ENCODE measurements around the gene LIMA1. TPM values are rescaled to one million over a fixed set of nuclear protein-coding genes. Genes with fewer than 3 reads are reported as not detected.
"Not testable (repeated sequence)": the region's sequence is repeated elsewhere in the genome, so short reads cannot be mapped to it uniquely, and the experiment has no call there.

Gene LIMA1
- total and polyA plus RNA-seq, 5 experiments from 2014 or later: 9.0 to 12.5 (median 11.0) TPM

- no peaks in the 10 kb centered on the region for H3K36me3 Mint-ChIP-seq
- H3K27me3 Mint-ChIP-seq: no peaks in the 10 kb centered on the region
- H3K4me3 Mint-ChIP-seq: peak overlapping the region; percentile 3 to 96 (median 59)
- ATAC-seq: no peak
- DNase-seq: no peak
- peaks cover 8 to 54% (median 44%) of the 10 kb centered on the region in 4 donors for H3K4me1 Mint-ChIP-seq
- no peaks in the 10 kb centered on the region for H3K9me3 Mint-ChIP-seq
- peak overlapping the region in 9 of 10 donors; percentile 7 to 80 (median 56) for H3K27ac Mint-ChIP-seq
- POLR2A ChIA-PET: interaction anchor here (0.6 to 1.7 kb wide), 2 partner anchors 8 to 35 kb away, joined by 5 to 6 read pairs; no protein-coding TSS in a partner anchor
These were observed 118.4 kb downstream of the LIMA1 start for GRCh38 chr12:50164963-50165362.

GRCh38 chr12:50162230-50162629 is 121.1 kb downstream of the LIMA1 start:
- Mint-ChIP-seq H3K27me3 (no peaks in the 10 kb centered on the region), H3K4me1 (peaks cover 12 to 60% (median 52%) of the 10 kb centered on the region in 4 donors), H3K27ac (peak overlapping the region in 4 of 10 donors; percentile 13 to 84 (median 42)), H3K9me3 (no peaks in the 10 kb centered on the region), H3K4me3 (no peak overlapping the region), H3K36me3 (peaks cover 0 to 6% (median 2%) of the 10 kb centered on the region in 3 donors)
- DNase-seq: no peak
- no peak for ATAC-seq
- POLR2A ChIA-PET: interaction anchor here (0.6 to 1.4 kb wide), 6 partner anchors 10 to 869 kb away, joined by 3 to 4 read pairs (median 3); no protein-coding TSS in a partner anchor

- H3K4me1 Mint-ChIP-seq: peaks cover 6 to 52% (median 46%) of the 10 kb centered on the region in 4 donors
These were observed 122.7 kb downstream of the LIMA1 start for GRCh38 chr12:50160643-50161042.

GRCh38 chr12:50157259-50157658 is 126.1 kb downstream of the LIMA1 start:
- peak overlapping the region in 6 of 10 donors; percentile 18 to 87 (median 52) for H3K27ac Mint-ChIP-seq
- ATAC-seq (no peak), DNase-seq (no peak)
- no peaks in the 10 kb centered on the region for H3K9me3 Mint-ChIP-seq
- POLR2A ChIA-PET: interaction anchor here (1.1 kb wide), 1 partner anchor 8 kb away, joined by 6 read pairs; no protein-coding TSS in a partner anchor
- peaks cover 3 to 32% (median 28%) of the 10 kb centered on the region in 4 donors for H3K4me1 Mint-ChIP-seq
- no peak overlapping the region for H3K4me3 Mint-ChIP-seq
- peaks cover 0 to 14% (median 2%) of the 10 kb centered on the region in 3 donors for H3K36me3 Mint-ChIP-seq
- H3K27me3 Mint-ChIP-seq: no peaks in the 10 kb centered on the region

More at GRCh38 chr12:50160643-50161042, 122.7 kb downstream of the LIMA1 start:
- DNase-seq (no peak), ATAC-seq (no peak)
- peak overlapping the region in 4 of 10 donors; percentile 19 to 77 (median 46) for H3K27ac Mint-ChIP-seq
- peaks cover 0 to 6% (median 2%) of the 10 kb centered on the region in 3 donors for H3K36me3 Mint-ChIP-seq
- no peak overlapping the region for H3K4me3 Mint-ChIP-seq
- no peaks in the 10 kb centered on the region for H3K9me3 Mint-ChIP-seq
- POLR2A ChIA-PET: interaction anchor here (0.6 kb wide), 1 partner anchor 1170 kb away, joined by 3 read pairs; no protein-coding TSS in a partner anchor
- no peaks in the 10 kb centered on the region for H3K27me3 Mint-ChIP-seq

GRCh38 chr12:50156641-50157040 is 126.7 kb downstream of the LIMA1 start:
- H3K27ac Mint-ChIP-seq: peak overlapping the region in 1 of 10 donors; percentile 58
- no peak for ATAC-seq
- no peak for DNase-seq
- peaks cover 0 to 14% (median 2%) of the 10 kb centered on the region in 3 donors for H3K36me3 Mint-ChIP-seq
- peaks cover 3 to 32% (median 30%) of the 10 kb centered on the region in 4 donors for H3K4me1 Mint-ChIP-seq
- no peaks in the 10 kb centered on the region for H3K27me3 Mint-ChIP-seq
- H3K4me3 Mint-ChIP-seq: no peak overlapping the region
- POLR2A ChIA-PET: interaction anchor here (0.6 to 1.1 kb wide), 2 partner anchors 9 to 146 kb away, joined by 6 to 8 read pairs; no protein-coding TSS in a partner anchor
- H3K9me3 Mint-ChIP-seq: no peaks in the 10 kb centered on the region

GRCh38 chr12:50154947-50155346 is 128.4 kb downstream of the LIMA1 start:
- POLR2A ChIA-PET: interaction anchor here (0.6 to 1.3 kb wide), 3 partner anchors 34 to 57 kb away, joined by 3 to 6 read pairs (median 5); no protein-coding TSS in a partner anchor
- H3K36me3 Mint-ChIP-seq: peaks cover 0 to 19% (median 2%) of the 10 kb centered on the region in 3 donors
- peaks cover 12 to 36% (median 33%) of the 10 kb centered on the region in 4 donors for H3K4me1 Mint-ChIP-seq

GRCh38 chr12:50151047-50151687 is 132.2 kb downstream of the LIMA1 start:
- Mint-ChIP-seq H3K4me3 (no peak overlapping the region), H3K36me3 (peaks cover 0 to 19% (median 0%) of the 10 kb centered on the region in 3 donors), H3K9me3 (no peaks in the 10 kb centered on the region), H3K4me1 (peaks cover 8 to 24% (median 22%) of the 10 kb centered on the region in 4 donors), H3K27ac (peak overlapping the region in 9 of 10 donors; percentile 5 to 89 (median 39)), H3K27me3 (no peaks in the 10 kb centered on the region)
- POLR2A ChIA-PET: no interaction called here
- DNase-seq (no peak), ATAC-seq (no peak)

More at GRCh38 chr12:50154947-50155346, 128.4 kb downstream of the LIMA1 start:
- DNase-seq, H3K9me3 Mint-ChIP-seq, H3K27ac Mint-ChIP-seq, H3K4me3 Mint-ChIP-seq, ATAC-seq, H3K27me3 Mint-ChIP-seq: not testable (repeated sequence)

GRCh38 chr12:50149311-50149710 is 134.0 kb downstream of the LIMA1 start:
- no peak overlapping the region for H3K4me3 Mint-ChIP-seq
- no peak for ATAC-seq

GRCh38 chr12:50148011-50148410 is 135.3 kb downstream of the LIMA1 start:
- H3K9me3 Mint-ChIP-seq, DNase-seq, H3K4me3 Mint-ChIP-seq, H3K27me3 Mint-ChIP-seq, H3K27ac Mint-ChIP-seq, POLR2A ChIA-PET, ATAC-seq: not testable (repeated sequence)
- H3K4me1 Mint-ChIP-seq: peaks cover 10 to 32% (median 22%) of the 10 kb centered on the region in 4 donors
- H3K36me3 Mint-ChIP-seq: peaks cover 0 to 18% (median 2%) of the 10 kb centered on the region in 3 donors

More at GRCh38 chr12:50149311-50149710, 134.0 kb downstream of the LIMA1 start:
- H3K9me3 Mint-ChIP-seq: no peaks in the 10 kb centered on the region
- peak overlapping the region in 3 of 10 donors; percentile 1 to 42 (median 9) for H3K27ac Mint-ChIP-seq
- H3K4me1 Mint-ChIP-seq: peaks cover 10 to 30% (median 22%) of the 10 kb centered on the region in 4 donors
- no peaks in the 10 kb centered on the region for H3K27me3 Mint-ChIP-seq
- peaks cover 0 to 19% (median 0%) of the 10 kb centered on the region in 3 donors for H3K36me3 Mint-ChIP-seq
- no peak for DNase-seq
- POLR2A ChIA-PET: no interaction called here

- ATAC-seq: no peak
- POLR2A ChIA-PET: interaction anchor here (0.6 kb wide), 1 partner anchor 22 kb away, joined by 4 read pairs; no protein-coding TSS in a partner anchor
- no peak for DNase-seq
- Mint-ChIP-seq H3K9me3 (no peaks in the 10 kb centered on the region), H3K4me3 (no peak overlapping the region), H3K27me3 (no peaks in the 10 kb centered on the region), H3K36me3 (peaks cover 0 to 23% (median 2%) of the 10 kb centered on the region in 3 donors), H3K27ac (no peak overlapping the region), H3K4me1 (peaks cover 10 to 32% (median 21%) of the 10 kb centered on the region in 4 donors)
These were observed 136.0 kb downstream of the LIMA1 start for GRCh38 chr12:50147281-50147680.

- POLR2A ChIA-PET: no interaction called here
These were observed 137.9 kb downstream of the LIMA1 start for GRCh38 chr12:50145439-50145838.

GRCh38 chr12:50142993-50143392 is 140.3 kb downstream of the LIMA1 start:
- H3K36me3 Mint-ChIP-seq: peaks cover 0 to 49% (median 4%) of the 10 kb centered on the region in 3 donors
- H3K27ac Mint-ChIP-seq: no peak overlapping the region
- DNase-seq: no peak
- H3K27me3 Mint-ChIP-seq: no peaks in the 10 kb centered on the region
- no peak for ATAC-seq
- H3K9me3 Mint-ChIP-seq: no peaks in the 10 kb centered on the region
- POLR2A ChIA-PET: interaction anchor here (0.8 kb wide), 1 partner anchor 19 kb away, joined by 3 read pairs; no protein-coding TSS in a partner anchor
- H3K4me3 Mint-ChIP-seq: no peak overlapping the region
- H3K4me1 Mint-ChIP-seq: peaks cover 0 to 11% (median 1%) of the 10 kb centered on the region in 4 donors

More at GRCh38 chr12:50145439-50145838, 137.9 kb downstream of the LIMA1 start:
- Mint-ChIP-seq H3K4me1 (peaks cover 4 to 18% (median 9%) of the 10 kb centered on the region in 4 donors), H3K27me3 (no peaks in the 10 kb centered on the region), H3K36me3 (peaks cover 0 to 36% (median 4%) of the 10 kb centered on the region in 3 donors), H3K4me3 (no peak overlapping the region), H3K27ac (no peak overlapping the region), H3K9me3 (no peaks in the 10 kb centered on the region)
- ATAC-seq: no peak
- DNase-seq: no peak
